Rectal smooth muscle tissue (tissue), 1 donor: ENCODE results near the gene DENND2A.

ENCODE experiments used
- H3K27ac ChIP-seq: one replicate; pipeline ENCODE4 v1.7.0; 2013; ENCODE audit warnings: low read depth, low read length, inconsistent platforms
- H3K27me3 ChIP-seq: one replicate; pipeline ENCODE4 v1.7.0; 2013; ENCODE audit warnings: low read length; ENCODE audit not compliant: control insufficient read depth, insufficient read depth
- H3K36me3 ChIP-seq: one replicate; pipeline ENCODE4 v1.7.0; 2013; ENCODE audit warnings: low read length; ENCODE audit not compliant: control insufficient read depth, insufficient read depth
- H3K4me1 ChIP-seq: one replicate; pipeline ENCODE4 v1.7.0; 2013; ENCODE audit warnings: low read length; ENCODE audit not compliant: control insufficient read depth, insufficient read depth
- H3K4me3 ChIP-seq: one replicate; pipeline ENCODE4 v1.7.0; 2013; ENCODE audit warnings: low read length
- H3K9ac ChIP-seq: one replicate; pipeline ENCODE4 v1.7.0; 2013; ENCODE audit warnings: low read length

The DENND2A gene

GRCh38 chr7:140484479-140484878 lies 156.1 kb downstream of the DENND2A start:
- Histone ChIP-seq H3K27ac (no peak overlapping the region), H3K9ac (no peak overlapping the region), H3K27me3 (no peaks in the 10 kb centered on the region), H3K4me3 (no peak overlapping the region), H3K4me1 (peaks cover 3% of the 10 kb centered on the region), H3K36me3 (no peaks in the 10 kb centered on the region)

GRCh38 chr7:140479739-140480084 lies 160.9 kb downstream of the DENND2A start:
- Histone ChIP-seq H3K36me3 (no peaks in the 10 kb centered on the region), H3K27me3 (no peaks in the 10 kb centered on the region), H3K4me1 (peaks cover 5% of the 10 kb centered on the region), H3K9ac (no peak overlapping the region), H3K4me3 (peak overlapping the region; percentile 85), H3K27ac (peak overlapping the region; percentile 90)

DNA sequence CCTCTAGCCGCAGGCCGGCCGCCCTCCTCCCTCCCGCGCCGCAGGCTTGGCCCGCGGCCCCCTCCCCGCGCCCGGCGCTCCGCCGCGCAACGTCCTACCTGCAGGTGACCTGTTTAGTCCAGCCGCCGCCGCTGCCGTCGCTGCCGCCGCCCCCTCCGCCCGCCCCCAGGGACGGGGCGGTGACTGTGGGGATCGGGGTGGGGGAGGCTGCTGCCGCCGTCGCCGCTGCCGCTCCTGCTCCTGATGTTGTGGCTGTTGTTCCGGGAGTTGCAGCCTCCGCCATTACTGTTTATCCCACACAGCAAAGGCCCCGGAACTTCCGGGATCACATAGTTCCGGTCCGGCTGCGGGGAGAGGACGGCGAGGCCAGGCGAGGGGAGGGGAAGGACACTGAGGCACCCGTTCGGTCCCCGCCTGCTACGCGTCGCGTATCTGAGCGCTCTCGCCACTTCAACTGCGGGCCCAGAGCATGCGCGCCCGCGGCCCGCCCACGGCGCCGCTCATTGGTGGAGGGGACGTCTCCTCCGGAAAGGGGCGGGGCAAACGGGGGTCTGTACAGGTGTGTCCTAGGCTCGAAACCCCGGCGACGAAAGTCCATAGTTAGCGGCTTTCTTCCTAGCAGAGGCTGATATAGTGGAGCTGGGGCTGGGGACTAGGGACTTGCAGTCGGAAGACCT lies 161.4 kb downstream of the DENND2A start, which contains the start of gene MKRN1:
TSS of gene MKRN1 (minus strand) at position 444 of the 677 bp plus-strand sequence. CDS start at position 283, 161 bp downstream.
- H3K27ac ChIP-seq, result peak within 1 kb of the TSS; percentile 90
- peak within 1 kb of the TSS; percentile 85 for H3K4me3 ChIP-seq
- no peaks in the 10 kb centered on the region for H3K27me3 ChIP-seq
- H3K36me3 ChIP-seq, result no peaks in the 10 kb centered on the region
- H3K4me1 ChIP-seq, result peaks cover 5% of the 10 kb centered on the region
- peak within 1 kb of the TSS; percentile 70 for H3K9ac ChIP-seq

- Histone ChIP-seq H3K9ac (peak overlapping the region; percentile 70), H3K36me3 (no peaks in the 10 kb centered on the region), H3K4me3 (peak overlapping the region; percentile 85), H3K27ac (peak overlapping the region; percentile 90), H3K27me3 (no peaks in the 10 kb centered on the region), H3K4me1 (peaks cover 5% of the 10 kb centered on the region)
These were observed 162.2 kb downstream of the DENND2A start for GRCh38 chr7:140478246-140479061.

- H3K27ac ChIP-seq, result no peak overlapping the region
These were observed 163.8 kb downstream of the DENND2A start for GRCh38 chr7:140476698-140477261.

DNA sequence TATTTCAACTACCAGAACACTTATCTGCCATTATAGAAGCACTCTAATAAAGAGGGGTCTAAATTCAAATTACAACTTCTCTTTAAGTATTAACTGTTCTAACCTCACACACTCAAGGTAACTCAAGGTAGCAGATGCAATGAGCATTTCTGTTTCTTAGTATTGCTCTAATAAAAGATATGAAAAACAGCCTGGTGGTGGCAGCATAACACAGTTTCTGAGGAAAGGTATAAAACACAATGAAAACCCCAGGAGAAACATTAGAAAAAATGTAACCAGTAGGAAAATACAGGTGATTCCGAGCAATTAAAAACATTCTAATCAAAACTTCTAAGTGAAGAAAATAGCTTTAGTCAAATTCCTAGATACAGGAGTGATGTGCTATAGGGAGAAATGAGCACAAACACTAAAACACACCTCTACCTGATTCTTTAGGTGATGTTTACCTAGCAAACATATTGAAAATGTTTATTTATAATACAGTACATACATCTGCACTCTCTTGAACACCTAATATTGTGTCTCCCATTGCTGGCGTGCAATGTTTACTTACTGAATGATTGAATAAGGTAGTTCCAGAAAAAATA lies 164.8 kb downstream of the DENND2A start:
- Histone ChIP-seq H3K36me3 (peaks cover under 1% of the 10 kb centered on the region), H3K27me3 (no peaks in the 10 kb centered on the region), H3K27ac (no peak overlapping the region), H3K4me3 (no peak overlapping the region), H3K9ac (no peak overlapping the region), H3K4me1 (peaks cover 5% of the 10 kb centered on the region)

More at GRCh38 chr7:140476698-140477261, 163.8 kb downstream of the DENND2A start:
- no peak overlapping the region for H3K4me3 ChIP-seq
- no peaks in the 10 kb centered on the region for H3K27me3 ChIP-seq
- peaks cover 5% of the 10 kb centered on the region for H3K4me1 ChIP-seq
- H3K36me3 ChIP-seq, result no peaks in the 10 kb centered on the region
- H3K9ac ChIP-seq, result no peak overlapping the region
